Stimulated activated CD4-positive, alpha-beta T cell treated with anti-CD3 and anti-CD28 coated beads, TNF-alpha, amount 100 ng/mL, for 48 hours (primary cell): Measurements from ENCODE around the gene ETFB.

ENCODE experiments used
- DNase-seq, 3 donors: peaks; one replicate each; pipeline ENCODE4 v3.0.0-alpha.2; 2020; ENCODE audit warnings: low read depth in 3 of 3

Gene ETFB

GRCh38 chr19:51327066-51328001 lies 38.9 kb downstream of the ETFB start:
- DNase-seq, result peak; percentile 44 to 71 (median 60)

GRCh38 chr19:51326216-51327065 lies 39.7 kb downstream of the ETFB start:
- DNase-seq, result no peak

GRCh38 chr19:51325161-51325976 lies 40.8 kb downstream of the ETFB start:
- DNase-seq, result no peak

DNA sequence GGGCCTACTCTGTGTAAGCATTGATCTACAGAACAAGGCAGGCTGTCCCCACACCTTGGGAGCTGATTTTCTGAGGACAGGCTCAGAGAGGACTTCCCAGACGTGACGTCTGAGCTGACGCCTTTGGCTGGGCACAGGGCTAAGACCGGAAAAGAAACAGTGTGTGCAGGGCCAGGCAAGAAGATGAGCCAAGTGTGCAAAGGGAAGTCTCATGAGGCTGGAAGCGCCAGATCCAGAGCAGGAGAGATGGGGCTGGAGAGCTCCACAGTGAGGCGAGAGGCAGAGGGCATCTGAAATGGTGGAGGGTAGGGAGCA lies 42.1 kb downstream of the ETFB start:
- no peak for DNase-seq

DNA sequence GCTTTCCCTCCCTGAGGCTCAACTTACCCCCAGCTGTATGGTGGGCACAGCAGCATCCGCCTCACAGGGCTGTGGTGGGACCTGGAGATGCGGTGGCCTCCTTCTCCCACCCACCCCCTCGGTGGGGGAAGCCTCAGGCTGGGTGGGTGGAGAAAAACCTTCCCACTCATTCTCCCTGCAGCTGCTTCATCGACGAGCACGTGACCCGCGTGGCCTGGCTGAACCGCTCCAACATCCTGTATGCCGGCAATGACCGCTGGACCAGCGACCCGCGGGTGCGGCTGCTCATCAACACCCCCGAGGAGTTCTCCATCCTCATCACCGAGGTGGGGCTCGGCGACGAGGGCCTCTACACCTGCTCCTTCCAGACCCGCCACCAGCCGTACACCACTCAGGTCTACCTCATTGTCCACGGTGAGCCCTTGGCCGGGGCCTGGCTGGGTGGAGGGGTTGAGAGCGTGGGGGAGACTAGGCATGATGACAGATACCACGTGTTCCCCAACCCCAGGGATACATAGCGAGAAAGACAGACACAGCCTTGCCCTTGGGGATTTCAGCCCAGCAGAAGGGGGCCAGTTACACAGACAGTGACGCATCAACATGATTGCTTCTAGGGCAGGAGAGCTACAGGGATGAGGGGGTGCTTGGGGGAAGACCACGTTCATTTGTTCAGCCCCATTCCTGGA lies 42.6 kb downstream of the ETFB start:
- DNase-seq, result no peak

DNA sequence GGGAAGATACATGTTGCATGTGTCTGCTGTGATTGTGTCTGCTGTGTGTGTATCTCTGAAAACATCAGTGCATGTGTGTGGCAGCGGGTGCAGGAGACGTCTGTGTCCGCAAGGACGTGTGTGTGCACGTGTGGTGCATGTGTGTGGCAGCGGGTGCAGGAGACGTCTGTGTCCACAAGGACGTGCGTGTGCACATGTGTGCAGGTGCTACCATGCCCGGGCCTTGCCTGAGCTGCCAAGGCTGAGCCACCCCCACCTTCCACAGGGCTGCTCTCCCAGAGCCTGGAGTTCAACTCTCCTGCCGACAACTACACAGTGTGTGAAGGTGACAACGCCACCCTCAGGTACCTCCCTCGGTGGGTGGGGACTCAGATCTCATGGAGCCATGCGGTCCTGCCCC lies 44.4 kb downstream of the ETFB start:
- DNase-seq, result no peak

DNA sequence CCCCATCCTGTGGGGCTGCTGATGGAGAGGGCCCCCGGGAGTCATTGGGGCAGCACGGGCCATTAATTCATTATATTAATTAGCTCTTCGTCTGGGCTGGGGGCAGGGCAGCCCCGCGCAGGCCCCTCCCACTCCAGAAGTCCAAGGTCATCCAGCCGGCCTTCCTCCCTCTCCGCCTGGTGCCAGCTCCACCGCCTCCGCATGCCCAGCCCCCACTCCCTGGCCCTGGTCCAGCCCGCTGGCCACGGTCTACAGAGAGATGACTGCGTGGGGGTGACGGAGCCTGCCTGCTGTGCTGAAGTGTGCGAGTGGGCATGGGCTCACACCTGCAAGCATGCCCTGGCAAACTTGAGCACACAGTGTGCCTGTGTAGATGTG lies 45.9 kb downstream of the ETFB start:
- DNase-seq, result no peak

DNA sequence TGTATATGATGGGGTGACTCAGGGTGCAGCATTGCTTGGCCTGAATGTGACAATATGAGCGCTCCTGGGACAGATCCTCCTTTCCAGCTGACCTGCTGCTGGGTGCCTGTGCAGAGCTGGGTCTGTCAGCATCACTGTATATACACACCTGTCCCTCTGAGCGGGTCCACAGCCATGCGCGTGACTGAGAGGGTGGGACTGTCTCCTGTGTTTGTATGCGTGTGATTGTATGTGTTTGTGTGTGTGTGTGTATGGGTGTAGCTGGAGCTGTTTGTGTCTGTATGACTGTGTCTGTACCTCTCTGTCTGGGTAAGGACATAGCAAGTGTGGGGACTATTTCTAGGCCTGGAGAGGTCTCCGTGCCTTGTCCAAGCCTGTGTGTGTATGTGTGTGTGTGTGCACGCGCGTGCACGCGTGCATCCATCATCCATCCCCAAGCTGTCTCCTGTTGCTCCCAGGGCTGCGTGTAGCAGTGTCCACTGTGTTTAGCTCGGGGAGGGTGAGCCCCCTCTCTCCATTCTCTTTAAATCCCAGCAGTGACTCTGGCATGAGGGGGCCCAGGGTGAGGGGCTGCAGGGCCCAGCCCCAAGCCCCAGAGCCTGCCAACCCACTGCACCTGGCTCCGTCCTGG lies 46.4 kb downstream of the ETFB start:
- DNase-seq, result no peak

- no peak for DNase-seq
These were observed 47.2 kb downstream of the ETFB start for GRCh38 chr19:51318687-51319648.

- DNase-seq, result no peak
These were observed 48.2 kb downstream of the ETFB start for GRCh38 chr19:51317968-51318367.

GRCh38 chr19:51317376-51317775 lies 48.8 kb downstream of the ETFB start:
- no peak for DNase-seq

DNA sequence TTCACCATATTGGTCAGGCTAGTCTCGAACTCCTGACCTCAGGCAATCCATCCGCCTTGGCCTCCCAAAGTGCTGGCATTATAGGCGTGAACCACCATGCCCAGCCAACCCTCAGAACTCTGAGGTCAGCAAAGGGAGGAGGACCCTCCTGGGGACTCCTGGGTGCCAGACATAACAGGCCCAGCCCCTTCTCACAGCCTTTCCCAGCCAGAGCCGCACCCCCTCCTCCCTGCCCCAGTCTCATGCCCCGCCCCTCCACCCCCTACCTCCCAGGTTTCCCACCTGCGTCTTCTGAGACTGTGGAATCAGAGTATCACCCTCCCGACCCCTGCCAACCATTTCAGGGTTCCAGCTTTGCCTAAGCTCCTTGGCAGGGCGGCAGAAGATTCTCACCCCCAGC lies 49.5 kb downstream of the ETFB start:
- no peak for DNase-seq

- no peak for DNase-seq
These were observed 54.6 kb downstream of the ETFB start, which contains the start of gene IGLON5 for GRCh38 chr19:51311351-51312257. Gene IGLON5, plus strand, starts transcription at chr19:51311644. Its CDS starts 204 bp downstream, at chr19:51311848.

DNA sequence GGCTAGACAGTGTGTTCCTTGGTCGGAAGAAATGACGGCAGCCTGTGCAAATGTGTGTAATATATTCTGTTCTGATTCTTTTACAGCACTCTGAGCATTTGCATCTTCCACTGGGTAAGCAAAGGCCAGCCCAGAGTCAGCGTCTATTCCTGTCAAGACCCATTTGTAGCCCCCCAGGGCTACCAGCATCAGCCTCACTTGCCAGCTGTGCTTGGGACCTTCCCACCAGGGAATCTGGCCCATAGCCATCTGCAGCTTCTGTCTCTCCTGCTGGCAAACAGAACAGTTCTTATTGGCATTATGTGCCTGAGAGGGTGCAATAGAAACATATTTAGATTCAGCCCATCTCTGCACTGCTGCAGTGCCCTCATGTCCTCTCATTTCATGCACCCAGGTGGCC lies 60.7 kb downstream of the ETFB start:
- DNase-seq, result no peak

GRCh38 chr19:51301266-51301665 lies 64.9 kb downstream of the ETFB start:
- no peak for DNase-seq

DNA sequence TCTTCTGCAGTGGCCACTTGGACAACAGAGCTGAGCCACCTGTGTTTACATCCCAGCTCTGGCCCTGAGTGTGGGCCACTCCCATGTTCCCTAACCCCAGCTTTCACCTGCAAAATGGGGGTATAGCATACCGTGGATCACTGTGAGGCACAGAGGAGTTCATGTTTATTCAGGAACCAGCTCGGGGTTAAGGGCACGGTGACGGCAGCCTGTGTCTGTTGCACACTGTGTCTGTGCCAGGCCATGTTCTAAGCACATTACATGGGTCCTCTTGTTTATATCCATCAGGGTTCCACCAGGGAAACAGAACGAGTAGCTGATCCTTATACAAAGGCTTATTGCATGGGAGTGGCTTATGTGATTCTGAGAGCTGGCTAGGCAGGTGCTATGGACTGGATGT lies 68.8 kb downstream of the ETFB start:
- DNase-seq, result no peak

GRCh38 chr19:51296336-51297093 lies 69.7 kb downstream of the ETFB start:
- no peak for DNase-seq
